Femur (tissue), 1 donor: Measurements from ENCODE around the gene KRTAP10-8.
"Not testable (repeated sequence)": the region's sequence is repeated elsewhere in the genome, so short reads cannot be mapped to it uniquely, and the experiment has no call there.

Experiments used
- DNase-seq: peaks from one replicate; pipeline ENCODE4 v3.0.0-alpha.2; 2017

KRTAP10-8 gene

GRCh38 chr21:44599264-44600029 is 12.4 kb upstream of the KRTAP10-8 start:
- no peak for DNase-seq

GRCh38 chr21:44600118-44600978 is 11.5 kb upstream of the KRTAP10-8 start, which contains the start of gene KRTAP10-7:
Gene KRTAP10-7, plus strand, starts transcription at chr21:44600597. Its CDS starts 25 bp downstream, at chr21:44600622.
- not testable (repeated sequence) for DNase-seq

DNA sequence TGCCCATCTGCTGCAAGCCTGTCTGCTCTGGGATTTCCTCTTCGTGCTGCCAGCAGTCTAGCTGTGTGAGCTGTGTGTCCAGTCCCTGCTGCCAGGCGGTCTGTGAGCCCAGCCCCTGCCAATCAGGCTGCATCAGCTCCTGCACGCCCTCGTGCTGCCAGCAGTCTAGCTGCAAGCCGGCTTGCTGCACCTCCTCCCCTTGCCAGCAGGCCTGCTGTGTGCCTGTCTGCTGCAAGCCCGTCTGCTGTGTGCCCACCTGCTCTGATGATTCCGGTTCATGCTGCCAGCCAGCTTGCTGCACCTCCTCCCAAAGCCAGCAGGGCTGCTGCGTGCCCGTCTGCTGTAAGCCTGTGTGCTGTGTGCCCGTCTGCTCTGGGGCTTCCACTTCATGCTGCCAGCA is 10.8 kb upstream of the KRTAP10-8 start:
- not testable (repeated sequence) for DNase-seq

DNA sequence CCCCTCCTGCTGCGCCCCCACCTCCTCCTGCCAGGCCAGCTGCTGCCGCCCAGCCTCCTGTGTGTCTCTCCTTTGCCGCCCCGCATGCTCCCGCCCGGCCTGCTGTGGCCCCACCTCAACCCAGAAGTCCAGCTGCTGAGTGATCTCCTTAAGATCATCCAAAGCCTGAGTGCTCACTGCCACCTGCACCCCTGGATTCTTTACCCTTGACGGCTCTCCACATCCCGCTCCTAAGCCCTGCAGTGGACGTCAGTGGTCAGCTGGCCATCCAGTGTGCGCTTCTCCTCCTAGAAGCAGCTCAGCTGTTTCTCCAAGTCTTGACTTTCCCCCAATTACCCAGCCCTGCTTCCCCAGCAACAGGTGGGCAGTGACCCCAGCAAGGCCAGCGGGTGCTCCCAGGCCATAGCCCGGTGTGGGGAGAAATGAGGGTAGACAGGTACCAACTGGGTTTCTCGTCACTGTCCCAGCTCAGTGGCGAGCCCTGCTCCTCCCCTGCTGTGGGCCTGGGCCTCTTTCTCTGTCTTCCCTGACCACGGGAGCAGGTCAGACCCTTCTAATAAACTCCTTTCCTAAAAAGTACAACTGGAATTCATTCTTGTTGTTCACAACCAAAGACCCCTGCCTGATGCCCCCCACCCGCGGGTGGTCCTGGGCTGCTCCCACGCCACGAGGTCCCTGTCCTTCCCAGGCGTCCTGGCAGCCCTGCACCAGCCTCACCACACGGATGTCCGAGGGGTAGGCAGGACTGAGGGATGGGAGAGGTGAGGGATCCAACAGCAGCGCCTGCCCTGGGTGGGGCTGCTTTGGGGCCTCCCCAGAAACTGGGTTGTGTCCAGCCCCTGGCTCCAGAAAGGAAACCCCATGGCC is 10.1 kb upstream of the KRTAP10-8 start:
- no peak for DNase-seq

GRCh38 chr21:44602463-44602850 is 9.4 kb upstream of the KRTAP10-8 start:
- DNase-seq: no peak

- no peak for DNase-seq
These were observed 8.6 kb upstream of the KRTAP10-8 start for GRCh38 chr21:44603109-44603875.

- no peak for DNase-seq
These were observed 8.0 kb upstream of the KRTAP10-8 start for GRCh38 chr21:44603911-44604310.

DNA sequence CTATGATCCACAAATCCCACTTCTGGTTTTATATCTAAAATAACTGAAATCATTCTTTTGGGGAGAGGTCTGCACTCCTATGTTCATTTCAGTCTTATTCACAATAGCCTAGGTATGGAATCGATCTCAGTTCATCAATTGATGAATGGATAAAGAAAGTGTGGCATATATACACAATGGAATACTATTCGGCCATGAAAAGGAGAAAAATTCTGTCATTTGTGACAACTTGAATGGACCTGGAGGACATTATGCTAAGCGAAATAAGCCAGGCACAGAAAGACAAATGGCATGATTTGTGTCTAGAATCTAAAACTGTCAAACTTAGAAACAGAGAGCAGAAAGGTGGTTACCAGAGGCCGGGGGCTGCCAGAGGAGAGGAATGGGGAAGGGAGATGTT is 5.4 kb upstream of the KRTAP10-8 start:
- no peak for DNase-seq

- DNase-seq: no peak
These were observed 2.7 kb upstream of the KRTAP10-8 start for GRCh38 chr21:44609193-44609592.

GRCh38 chr21:44610157-44610843 is 1.6 kb upstream of the KRTAP10-8 start:
- not testable (repeated sequence) for DNase-seq

DNA sequence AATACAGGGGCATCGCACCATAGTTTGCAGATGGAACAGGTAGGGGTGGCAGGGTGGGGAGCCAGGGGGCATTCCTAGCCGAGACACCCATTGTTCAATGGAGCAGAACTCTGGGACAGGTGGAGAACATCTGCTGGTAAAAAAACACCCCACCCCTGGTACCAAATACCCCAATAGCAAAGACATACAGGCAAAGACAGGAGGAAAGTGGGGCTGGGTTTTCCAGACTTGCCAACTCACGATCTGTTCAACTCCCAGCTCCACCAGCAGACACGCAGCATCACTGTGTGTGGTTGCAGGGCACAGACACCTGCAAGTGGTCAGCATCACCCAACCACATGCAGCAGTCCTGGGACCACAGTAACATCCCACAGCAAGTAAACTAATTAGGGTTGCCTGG is 328 bp upstream of the KRTAP10-8 start:
- DNase-seq: no peak

DNA sequence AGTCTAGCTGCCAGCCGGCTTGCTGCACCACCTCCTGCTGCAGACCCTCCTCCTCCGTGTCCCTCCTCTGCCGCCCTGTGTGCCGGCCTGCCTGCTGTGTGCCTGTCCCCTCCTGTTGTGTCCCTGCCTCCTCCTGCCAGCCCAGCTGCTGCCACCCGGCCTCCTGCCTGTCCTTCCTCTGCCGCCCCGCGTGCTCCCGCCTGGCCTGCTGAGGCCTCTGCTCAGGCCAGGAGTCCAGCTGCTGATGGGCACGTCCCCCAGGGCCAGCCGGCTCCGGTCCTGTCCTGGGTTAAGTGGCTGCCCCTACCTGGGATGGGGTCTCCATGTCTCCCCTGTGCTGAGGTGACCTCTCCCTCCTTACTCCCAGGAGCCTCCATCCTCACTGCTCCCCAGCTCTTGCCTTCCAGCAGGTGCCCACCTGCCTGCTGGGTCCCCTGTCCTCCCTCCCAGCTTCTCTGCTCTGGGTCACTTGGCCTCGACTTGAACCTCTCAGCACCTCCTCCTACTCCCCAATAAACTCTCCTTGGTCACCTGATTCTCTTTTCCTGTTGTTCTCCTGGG is 870 bp downstream of the KRTAP10-8 start:
- no peak for DNase-seq

- DNase-seq: no peak
These were observed 1.7 kb downstream of the KRTAP10-8 start for GRCh38 chr21:44613386-44614155.

DNA sequence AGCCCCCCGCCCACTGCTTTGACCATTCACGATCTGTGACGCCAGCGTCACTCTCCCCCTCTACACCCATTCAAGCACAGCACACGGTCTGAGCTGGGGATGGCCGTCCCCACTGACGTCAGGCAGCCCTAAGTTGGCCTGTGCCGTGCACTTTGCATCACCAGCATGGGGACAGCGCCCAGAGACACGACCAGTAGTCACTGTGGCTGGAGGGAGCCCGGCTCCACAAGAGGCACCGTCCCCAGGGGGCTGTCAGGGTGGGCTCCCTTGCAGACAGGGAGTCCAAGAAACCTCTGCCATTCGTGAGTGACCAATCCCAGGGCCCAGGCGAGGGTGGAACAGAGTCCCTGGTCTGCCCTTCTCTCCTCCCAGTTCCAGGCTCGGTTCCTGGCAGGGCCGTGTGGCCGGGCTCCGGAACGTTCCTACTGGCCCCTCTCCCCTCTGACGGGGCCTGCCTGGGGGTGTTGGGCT is 2.3 kb downstream of the KRTAP10-8 start:
- DNase-seq: no peak

GRCh38 chr21:44614961-44615391 is 3.1 kb downstream of the KRTAP10-8 start:
- DNase-seq: no peak

DNA sequence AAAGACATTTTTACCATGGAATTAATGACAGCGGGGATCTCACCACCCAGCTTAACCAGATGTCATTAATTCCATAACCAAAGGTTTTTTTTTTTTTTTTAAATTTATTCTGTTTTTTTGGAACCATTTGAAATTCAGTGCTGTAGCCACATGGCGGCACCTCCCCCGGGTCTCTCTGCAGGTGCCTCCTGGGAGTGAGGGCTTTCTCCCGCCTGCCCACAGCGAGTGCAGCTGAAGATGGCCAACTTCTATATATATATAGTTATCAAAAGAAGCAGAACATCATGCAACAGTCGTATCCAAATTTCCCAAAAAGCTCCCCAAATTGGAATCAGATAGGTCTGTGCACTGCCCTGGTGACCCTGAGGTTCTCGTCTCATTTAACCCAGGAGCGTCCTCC is 3.6 kb downstream of the KRTAP10-8 start:
- DNase-seq: no peak

- DNase-seq: no peak
These were observed 4.2 kb downstream of the KRTAP10-8 start for GRCh38 chr21:44615911-44616590.

GRCh38 chr21:44616591-44616926 is 4.7 kb downstream of the KRTAP10-8 start:
- no peak for DNase-seq

GRCh38 chr21:44617071-44617501 is 5.2 kb downstream of the KRTAP10-8 start:
- DNase-seq: no peak

- no peak for DNase-seq
These were observed 6.6 kb downstream of the KRTAP10-8 start for GRCh38 chr21:44618504-44618903.
